SK-N-SH treated with all-trans-retinoic acid at 6 μM for 48 hours (cell line): Measurements from ENCODE around the gene ADH1B.

Experiments used
- CREB5 ChIP-seq: fragments of 250-450 bp; sonication (Bioruptor Pico); IDR thresholded peaks from 2 replicates; pipeline ENCODE4 v1.5.1; 2020; ENCODE audit warnings: low read depth, mild to moderate bottlenecking, moderate library complexity
- CSRNP3 ChIP-seq: fragments of 250-450 bp; sonication (Bioruptor Pico); IDR thresholded peaks from 2 replicates; pipeline ENCODE4 v1.5.1; 2021; ENCODE audit warnings: mild to moderate bottlenecking, moderate library complexity
- ISL1 ChIP-seq: fragments of 250-450 bp; sonication (Bioruptor Pico); IDR thresholded peaks from 2 replicates; pipeline ENCODE4 v2.1.2; 2022; ENCODE audit warnings: mild to moderate bottlenecking, moderate library complexity
- POU6F1 ChIP-seq: fragments of 250-450 bp; sonication (Bioruptor Pico); IDR thresholded peaks from 2 replicates; pipeline ENCODE4 v1.8.0; 2021; ENCODE audit warnings: low read depth, mild to moderate bottlenecking, moderate library complexity, borderline replicate concordance
- RARB ChIP-seq: fragments of 250-450 bp; sonication (Bioruptor Pico); IDR thresholded peaks from 2 replicates; pipeline ENCODE4 v1.8.0; 2021; ENCODE audit warnings: mild to moderate bottlenecking, moderate library complexity
- ZFP30 ChIP-seq: fragments of 450-650 bp; formaldehyde crosslinking; IDR thresholded peaks from 2 replicates; pipeline ENCODE4 v1.5.0; 2022; ENCODE audit warnings: mild to moderate bottlenecking, moderate library complexity

GRCh38 chr4:99276417-99276816, 44.8 kb downstream of the ADH1B start:
- no peak for TF ChIP-seq RARB (CRISPR knock-in tag)
- no peak for TF ChIP-seq CREB5 (CRISPR knock-in tag)
- TF ChIP-seq POU6F1 (CRISPR knock-in tag) = no peak
- no peak for TF ChIP-seq CSRNP3 (CRISPR knock-in tag)
- TF ChIP-seq ZFP30 (CRISPR knock-in tag) = no peak
- no peak for TF ChIP-seq ISL1 (CRISPR knock-in tag)
